CD4-positive, alpha-beta T cell treated with Interleukin-21 for 1 hour (primary cell): ENCODE results near the gene IQCF5.
"Not testable (repeated sequence)": the region's sequence is repeated elsewhere in the genome, so short reads cannot be mapped to it uniquely, and the experiment has no call there.

Experiments used
- DNase-seq: peaks from one replicate; pipeline ENCODE4 v3.0.0-alpha.2; 2020

The IQCF5 gene

GRCh38 chr3:51862886-51863285, 12.5 kb downstream of the IQCF5 start:
- DNase-seq, result no peak

GRCh38 chr3:51860703-51861665, 14.4 kb downstream of the IQCF5 start, which contains the start of gene IQCF2:
IQCF2 (plus strand) TSS chr3:51861615; CDS start chr3:51861667, 52 bp downstream.
- no peak for DNase-seq

GRCh38 chr3:51855411-51855810, 20.0 kb downstream of the IQCF5 start:
- DNase-seq, result not testable (repeated sequence)

- DNase-seq, result no peak
Measured at GRCh38 chr3:51845129-51845528, 30.3 kb downstream of the IQCF5 start.

GRCh38 chr3:51836606-51837005, 38.8 kb downstream of the IQCF5 start:
- DNase-seq, result no peak

- no peak for DNase-seq
Measured at GRCh38 chr3:51830836-51831385, 44.5 kb downstream of the IQCF5 start.

GRCh38 chr3:51830345-51830744, 45.1 kb downstream of the IQCF5 start:
- no peak for DNase-seq

GRCh38 chr3:51828297-51828696, 47.1 kb downstream of the IQCF5 start:
- no peak for DNase-seq
